ENCODE results near the gene DKC1. TPM values are rescaled to one million over a fixed set of nuclear protein-coding genes. Genes with fewer than 3 reads are reported as not detected.

DKC1 gene
- total RNA-seq, 1 experiment from 2014 or later, result 160 TPM

DNA sequence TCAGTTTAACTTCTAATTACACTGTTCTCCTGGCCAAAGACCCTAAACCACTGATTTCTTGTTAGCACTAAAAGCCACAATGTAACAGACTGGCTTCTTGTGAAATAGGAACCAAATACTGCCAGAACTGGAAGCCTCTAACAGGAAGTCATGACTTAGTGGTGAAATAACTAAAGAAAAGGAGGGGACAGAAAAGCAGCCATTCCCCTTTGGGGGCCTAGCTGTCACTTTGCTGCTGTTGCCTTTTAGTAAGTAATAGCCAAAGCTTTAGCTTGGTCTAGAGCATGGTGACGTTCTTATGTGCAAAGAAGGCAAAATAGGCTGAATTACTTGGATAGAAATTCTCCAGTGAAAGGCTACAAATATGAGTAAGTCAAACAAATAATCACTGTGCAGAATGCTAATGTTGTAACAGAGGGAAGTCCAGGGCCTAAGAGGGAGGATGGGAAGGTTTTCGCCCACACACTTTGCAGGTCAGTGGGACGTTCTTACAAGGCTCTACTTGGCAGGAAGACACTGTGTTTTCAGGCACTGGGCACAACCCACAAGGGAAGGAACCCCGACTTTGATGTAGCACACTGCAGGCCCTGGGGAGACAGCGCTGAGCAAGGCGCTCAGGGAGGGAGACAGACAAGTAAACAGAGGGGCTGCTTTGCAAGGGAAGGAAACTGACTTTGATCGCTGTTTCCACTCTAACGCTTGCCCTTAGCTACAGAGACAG, 28.4 kb upstream of the DKC1 start:
- no peak overlapping the region for H2BK12ac ChIP-seq (ENCODE audit: insufficient read length, low read depth, low read length)
- Mint-ChIP-seq H3K27ac (no peak overlapping the region; a peak in 1 of 7 replicates), H3K36me3 (ENCODE audit: insufficient read depth in 1 of 3, low read depth in 3 of 3) (no peaks in the 10 kb centered on the region; a peak in 2 of 7 replicates), H3K9me3 (peaks cover 77 to 81% of the 10 kb centered on the region in 2 experiments), H3K4me3 (no peak overlapping the region), H3K4me1 (peaks cover 5 to 9% of the 10 kb centered on the region in 2 experiments; a peak in 2 of 4 replicates), H3K27me3 (ENCODE audit: low read depth) (peaks cover 3% of the 10 kb centered on the region)
- no CpG with 5 or more reads among the region's 8 CpGs for WGBS (ENCODE audit: extremely low coverage, insufficient read length, low lambda C conversion rate)
- no peak overlapping the region for H4K91ac ChIP-seq (ENCODE audit: insufficient read length, low read depth, low read length)
- H3K23me2 ChIP-seq (ENCODE audit: insufficient read length, low read depth, low read length, poor library complexity, severe bottlenecking), result no peaks in the 10 kb centered on the region
- no peak overlapping the region for H2BK5ac ChIP-seq (ENCODE audit: insufficient read length, low read length)
- H3T11ph ChIP-seq (ENCODE audit: low read length), result no peak overlapping the region
- H4K8ac ChIP-seq (replicated peaks; ENCODE audit: insufficient read length, low read depth, low read length), result peak overlapping the region; percentile 48
- H3K79me2 ChIP-seq (ENCODE audit: insufficient read depth, low read length), result no peaks in the 10 kb centered on the region
- no peak for DNase-seq
- no peak overlapping the region for H4K5ac ChIP-seq (ENCODE audit: insufficient read length, low read depth, low read length)
- peaks cover 2% of the 10 kb centered on the region; the same call in 1 of the 2 replicates for H3K4me1 ChIP-seq (ENCODE audit: insufficient read depth, low read length)
- no peak overlapping the region for H3K27ac ChIP-seq (ENCODE audit: insufficient read length, low read depth, low read length)
- no peaks in the 10 kb centered on the region for H3K79me1 ChIP-seq (ENCODE audit: insufficient read depth, low read depth, low read length, poor library complexity, severe bottlenecking)
- no peak overlapping the region for H3K14ac ChIP-seq (ENCODE audit: insufficient read depth, low read length)
- TF ChIP-seq, protein P1, sequence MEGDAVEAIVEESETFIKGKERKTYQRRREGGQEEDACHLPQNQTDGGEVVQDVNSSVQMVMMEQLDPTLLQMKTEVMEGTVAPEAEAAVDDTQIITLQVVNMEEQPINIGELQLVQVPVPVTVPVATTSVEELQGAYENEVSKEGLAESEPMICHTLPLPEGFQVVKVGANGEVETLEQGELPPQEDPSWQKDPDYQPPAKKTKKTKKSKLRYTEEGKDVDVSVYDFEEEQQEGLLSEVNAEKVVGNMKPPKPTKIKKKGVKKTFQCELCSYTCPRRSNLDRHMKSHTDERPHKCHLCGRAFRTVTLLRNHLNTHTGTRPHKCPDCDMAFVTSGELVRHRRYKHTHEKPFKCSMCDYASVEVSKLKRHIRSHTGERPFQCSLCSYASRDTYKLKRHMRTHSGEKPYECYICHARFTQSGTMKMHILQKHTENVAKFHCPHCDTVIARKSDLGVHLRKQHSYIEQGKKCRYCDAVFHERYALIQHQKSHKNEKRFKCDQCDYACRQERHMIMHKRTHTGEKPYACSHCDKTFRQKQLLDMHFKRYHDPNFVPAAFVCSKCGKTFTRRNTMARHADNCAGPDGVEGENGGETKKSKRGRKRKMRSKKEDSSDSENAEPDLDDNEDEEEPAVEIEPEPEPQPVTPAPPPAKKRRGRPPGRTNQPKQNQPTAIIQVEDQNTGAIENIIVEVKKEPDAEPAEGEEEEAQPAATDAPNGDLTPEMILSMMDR (conservative IDR thresholded peaks at IDR 0.05), result no peak
- H3K9me3 ChIP-seq (ENCODE audit: control insufficient read depth, low read depth, low read length), result peaks cover 58% of the 10 kb centered on the region
- no peak overlapping the region for H2AK5ac ChIP-seq (ENCODE audit: insufficient read length, low read length)
- no peak overlapping the region for H2AFZ ChIP-seq (ENCODE audit: low read length)
- no peak overlapping the region for H2BK20ac ChIP-seq (ENCODE audit: low read depth, low read length, poor library complexity, severe bottlenecking)
- no peak overlapping the region for H3K4me2 ChIP-seq (ENCODE audit: insufficient read depth, insufficient read length, low read length)
- H3K18ac ChIP-seq (ENCODE audit: insufficient read length, low read depth, low read length), result no peak overlapping the region
- H3K4ac ChIP-seq (ENCODE audit: low read depth, low read length), result no peak overlapping the region
- no peak overlapping the region for H3K23ac ChIP-seq (ENCODE audit: insufficient read length, low read depth, low read length)
- no peak overlapping the region for H3K9ac ChIP-seq (ENCODE audit: extremely low read depth, insufficient read length, low read length)
- no peaks in the 10 kb centered on the region for H4K20me1 ChIP-seq (ENCODE audit: control insufficient read depth, insufficient read depth, insufficient read length)
- H3K27me3 ChIP-seq (ENCODE audit: insufficient read depth, low read length), result no peaks in the 10 kb centered on the region; the same call in 1 of the 2 replicates
- no peak overlapping the region for H2BK15ac ChIP-seq (ENCODE audit: low read depth, low read length)
- no peak overlapping the region for H2BK120ac ChIP-seq (ENCODE audit: low read depth, low read length, poor library complexity, severe bottlenecking)
- H3K56ac ChIP-seq (ENCODE audit: insufficient read length, low read depth, low read length), result no peak overlapping the region

Measured in H9 (cell line).